HEK293 (cell line): ENCODE measurements around the gene S100PBP.

Source experiments
- CTCF ChIA-PET: fragments of 350-600 bp; formaldehyde crosslinking; extraction: SDS; loops from one replicate; lab custom pipeline; 2021; ENCODE audit warnings: antibody characterized with exemption; lab: Yijun Ruan, JAX
- POLR2A ChIA-PET: fragments of 300-600 bp; formaldehyde crosslinking; extraction: SDS; loops from one replicate; lab custom pipeline; 2020; ENCODE audit warnings: antibody characterized with exemption, inconsistent platforms; lab: Yijun Ruan, JAX
- H3K27ac ChIP-seq: fragments of 200-500 bp; sonication (Bioruptor generic); 2 replicates; pipeline ENCODE4 v1.5.1; 2014; ENCODE audit warnings: low read depth, low read length, control low read depth, inconsistent platforms; ENCODE audit errors: extremely low read depth
- H3K36me3 ChIP-seq, 2 experiments: fragments of 200-500 bp in 1 of 2; sonication (Bioruptor generic) in 1 of 2; 1 replicate in 1 of 2; 2 replicates in 1 of 2; pipeline ENCODE4 v1.5.1; 2014 to 2017; ENCODE audit warnings: inconsistent platforms in 2 of 2, low read length in 2 of 2; ENCODE audit not compliant: control insufficient read depth in 2 of 2, insufficient read depth in 1 of 2
- H3K4me1 ChIP-seq: fragments of 200-500 bp; sonication (Bioruptor generic); 2 replicates; pipeline ENCODE4 v1.5.1; 2014; ENCODE audit warnings: mild to moderate bottlenecking, low read length, inconsistent platforms; ENCODE audit not compliant: control insufficient read depth, insufficient read depth
- H3K4me3 ChIP-seq: 2 replicates; pipeline ENCODE4 v1.5.1; 2011; ENCODE audit warnings: low read depth, mild to moderate bottlenecking, control low read depth, low read length, moderate library complexity
- H3K9me3 ChIP-seq: fragments of 200-500 bp; sonication (Bioruptor generic); 2 replicates; pipeline ENCODE4 v1.5.1; 2014; ENCODE audit warnings: low read depth, low read length, inconsistent platforms; ENCODE audit not compliant: control insufficient read depth, insufficient read depth
- BCL11B ChIP-seq: fragments of 450-650 bp; formaldehyde crosslinking; IDR thresholded peaks from 2 replicates; pipeline ENCODE4 v1.5.1; 2016; ENCODE audit warnings: low read depth, missing biosample characterization, missing genetic modification characterization
- HOXC10 ChIP-seq: sonication (generic); formaldehyde crosslinking; IDR thresholded peaks from 2 replicates; pipeline ENCODE4 v1.8.1; 2023; ENCODE audit warnings: mild to moderate bottlenecking, missing genetic modification reagents
- OVOL3 ChIP-seq: fragments of 450-650 bp; formaldehyde crosslinking; IDR thresholded peaks from 2 replicates; pipeline ENCODE4 v1.5.1; 2016; ENCODE audit warnings: missing biosample characterization, missing genetic modification characterization
- SALL2 ChIP-seq: fragments of 450-650 bp; formaldehyde crosslinking; IDR thresholded peaks from 2 replicates; pipeline ENCODE4 v1.5.0; 2017; ENCODE audit warnings: missing biosample characterization, mild to moderate bottlenecking, missing genetic modification characterization, borderline replicate concordance
- ZBTB10 ChIP-seq: fragments of 450-650 bp; formaldehyde crosslinking; IDR thresholded peaks from 2 replicates; pipeline ENCODE4 v1.5.1; 2016; ENCODE audit warnings: missing biosample characterization, missing genetic modification characterization
- ZBTB21 ChIP-seq: fragments of 450-650 bp; formaldehyde crosslinking; IDR thresholded peaks from 2 replicates; pipeline ENCODE4 v1.5.1; 2017; ENCODE audit warnings: missing biosample characterization, missing genetic modification characterization
- ZBTB7A ChIP-seq: fragments of 450-650 bp; formaldehyde crosslinking; IDR thresholded peaks from 2 replicates; pipeline ENCODE4 v1.5.1; 2016; ENCODE audit warnings: low read depth, missing biosample characterization, missing genetic modification characterization
- ZFP37 ChIP-seq: fragments of 450-650 bp; formaldehyde crosslinking; IDR thresholded peaks from 2 replicates; pipeline ENCODE4 v1.5.1; 2016; ENCODE audit warnings: missing biosample characterization, missing genetic modification characterization
- ZFP69B ChIP-seq: fragments of 450-650 bp; formaldehyde crosslinking; IDR thresholded peaks from 2 replicates; pipeline ENCODE4 v1.5.1; 2016; ENCODE audit warnings: missing biosample characterization, missing genetic modification characterization
- ZNF155 ChIP-seq: fragments of 450-650 bp; formaldehyde crosslinking; IDR thresholded peaks from 2 replicates; pipeline ENCODE4 v1.5.1; 2016; ENCODE audit warnings: missing biosample characterization, missing genetic modification characterization
- ZNF2 ChIP-seq: fragments of 450-650 bp; formaldehyde crosslinking; IDR thresholded peaks from 2 replicates; pipeline ENCODE4 v1.5.1; 2016; ENCODE audit warnings: missing biosample characterization, missing genetic modification characterization
- ZNF280D ChIP-seq: fragments of 450-650 bp; formaldehyde crosslinking; IDR thresholded peaks from 2 replicates; pipeline ENCODE4 v1.5.1; 2016; ENCODE audit warnings: missing biosample characterization, missing genetic modification characterization
- ZNF37A ChIP-seq: fragments of 450-650 bp; IDR thresholded peaks from 2 replicates; pipeline ENCODE4 v1.5.1; 2018; ENCODE audit warnings: missing biosample characterization, missing genetic modification characterization
- ZNF391 ChIP-seq: fragments of 450-650 bp; formaldehyde crosslinking; IDR thresholded peaks from 2 replicates; pipeline ENCODE4 v1.5.1; 2016; ENCODE audit warnings: low read depth, missing biosample characterization, missing genetic modification characterization, borderline replicate concordance
- ZNF426 ChIP-seq: fragments of 450-650 bp; formaldehyde crosslinking; IDR thresholded peaks from 2 replicates; pipeline ENCODE4 v1.5.1; 2017; ENCODE audit warnings: missing biosample characterization, missing genetic modification characterization, mild to moderate bottlenecking, inconsistent platforms, moderate library complexity
- ZNF48 ChIP-seq: fragments of 450-650 bp; formaldehyde crosslinking; IDR thresholded peaks from 2 replicates; pipeline ENCODE4 v1.5.1; 2016; ENCODE audit warnings: missing biosample characterization, missing genetic modification characterization
- ZNF518A ChIP-seq: fragments of 450-650 bp; formaldehyde crosslinking; conservative IDR thresholded peaks from 2 replicates; pipeline ENCODE4 v1.5.1; 2016; ENCODE audit warnings: low read depth, missing biosample characterization, missing genetic modification characterization
- ZNF624 ChIP-seq: fragments of 450-650 bp; formaldehyde crosslinking; IDR thresholded peaks from 2 replicates; pipeline ENCODE4 v1.5.1; 2017; ENCODE audit warnings: missing biosample characterization, missing genetic modification characterization
- ZNF629 ChIP-seq: fragments of 450-650 bp; formaldehyde crosslinking; IDR thresholded peaks from 2 replicates; pipeline ENCODE4 v1.5.1; 2017; ENCODE audit warnings: missing biosample characterization, missing genetic modification characterization
- ZSCAN30 ChIP-seq: fragments of 450-650 bp; IDR thresholded peaks from 2 replicates; pipeline ENCODE4 v1.5.1; 2018; ENCODE audit warnings: missing biosample characterization, mild to moderate bottlenecking, missing genetic modification characterization, moderate library complexity
- TF ChIP-seq, protein P1 (sequence below): fragments of 450-650 bp; formaldehyde crosslinking; IDR thresholded peaks from 2 replicates; pipeline ENCODE4 v1.5.1; 2016; ENCODE audit warnings: missing biosample characterization, missing genetic modification characterization
- TF ChIP-seq, protein P2 (sequence below): fragments of 450-650 bp; formaldehyde crosslinking; optimal IDR thresholded peaks from 2 replicates; pipeline ENCODE3; 2016; ENCODE audit warnings: missing biosample characterization, mild to moderate bottlenecking, missing genetic modification characterization
- TF ChIP-seq, protein P3 (sequence below): fragments of 450-650 bp; IDR thresholded peaks from 2 replicates; pipeline ENCODE4 v1.5.1; 2018; ENCODE audit warnings: missing biosample characterization, missing genetic modification characterization

The S100PBP gene

DNA sequence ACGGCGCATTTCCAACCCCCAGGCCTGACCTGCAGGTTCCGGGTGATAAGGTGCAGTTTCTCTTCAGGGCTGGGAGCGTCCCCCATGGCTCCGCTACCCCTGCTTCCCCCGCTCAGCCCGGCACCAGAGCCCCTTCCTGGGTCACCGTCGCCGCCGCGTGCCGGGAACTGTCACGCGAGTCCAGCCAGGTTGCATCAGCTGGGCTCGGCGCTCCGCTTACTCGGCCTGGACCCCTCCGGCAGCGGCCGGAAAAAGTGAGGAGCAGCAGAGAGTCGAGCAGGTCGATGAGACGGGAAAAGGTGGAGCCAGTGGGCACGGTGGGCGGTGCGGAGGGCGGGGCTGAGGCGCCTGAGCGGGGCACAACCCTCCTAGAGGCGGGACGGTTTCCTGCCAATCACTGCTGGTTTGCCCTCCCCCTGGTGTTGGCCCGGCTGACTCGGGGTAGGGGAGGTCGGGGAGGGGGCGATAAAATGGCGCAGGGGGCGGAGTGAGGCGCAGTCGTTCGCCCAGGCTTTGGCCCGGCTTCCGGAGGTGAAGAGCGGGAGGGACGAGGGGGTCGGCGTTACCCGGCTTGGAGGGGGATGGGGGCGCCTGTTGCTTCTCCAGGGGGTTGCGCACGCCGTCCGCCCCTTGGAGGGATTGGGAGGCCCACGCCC, at the start of gene S100PBP, which contains the start of gene YARS1:
S100PBP (plus strand) TSS at position 495 of the 656 bp plus-strand sequence. CDS start 8,447 bp downstream, outside the sequence.
YARS1 (minus strand) TSS at position 200 of the 656 bp plus-strand sequence; CDS start at position 86, 114 bp downstream.
- Histone ChIP-seq H3K4me3 (peak within 1 kb of the TSS; percentile 99), H3K27ac (peak within 1 kb of the TSS; percentile 98), H3K9me3 (no peaks in the 10 kb centered on the region), H3K4me1 (no peaks in the 10 kb centered on the region), H3K36me3 (peaks cover 4 to 6% of the 10 kb centered on the region in 2 experiments; a peak in 2 of 3 replicates)
- ChIA-PET POLR2A (interaction anchor here (0.5 to 1.2 kb wide), 3 partner anchors 43 to 310 kb away, joined by 3 to 4 read pairs (median 3); no protein-coding TSS in a partner anchor), CTCF (interaction anchor here (2.1 kb wide), 1 partner anchor 55 kb away, joined by 8 read pairs; no protein-coding TSS in a partner anchor)
- TF ChIP-seq ZNF518A, result peak; percentile 86
- TF ChIP-seq SALL2, result no peak
- TF ChIP-seq ZNF280D, result peak; percentile 51; the same call in 1 of the 2 replicates
- TF ChIP-seq ZNF426 (tag by site-specific recombination), result no peak
- no peak for TF ChIP-seq HOXC10 (CRISPR knock-in tag)
- no peak for TF ChIP-seq ZNF48
- TF ChIP-seq, protein P1, sequence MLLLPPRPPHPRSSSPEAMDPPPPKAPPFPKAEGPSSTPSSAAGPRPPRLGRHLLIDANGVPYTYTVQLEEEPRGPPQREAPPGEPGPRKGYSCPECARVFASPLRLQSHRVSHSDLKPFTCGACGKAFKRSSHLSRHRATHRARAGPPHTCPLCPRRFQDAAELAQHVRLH (tag by site-specific recombination), result peak; percentile 93
- peak; percentile 90 for TF ChIP-seq ZSCAN30 (tag by site-specific recombination)
- peak; percentile 48; the same call in 1 of the 2 replicates for TF ChIP-seq ZBTB7A (tag by site-specific recombination)
- TF ChIP-seq OVOL3, result peak; percentile 81
- TF ChIP-seq ZBTB10 (tag by site-specific recombination), result peak; percentile 95
- TF ChIP-seq ZNF629, result peak; percentile 85
- no peak for TF ChIP-seq ZNF624 (tag by site-specific recombination)
- peak; percentile 93 for TF ChIP-seq BCL11B
- TF ChIP-seq, protein P2, sequence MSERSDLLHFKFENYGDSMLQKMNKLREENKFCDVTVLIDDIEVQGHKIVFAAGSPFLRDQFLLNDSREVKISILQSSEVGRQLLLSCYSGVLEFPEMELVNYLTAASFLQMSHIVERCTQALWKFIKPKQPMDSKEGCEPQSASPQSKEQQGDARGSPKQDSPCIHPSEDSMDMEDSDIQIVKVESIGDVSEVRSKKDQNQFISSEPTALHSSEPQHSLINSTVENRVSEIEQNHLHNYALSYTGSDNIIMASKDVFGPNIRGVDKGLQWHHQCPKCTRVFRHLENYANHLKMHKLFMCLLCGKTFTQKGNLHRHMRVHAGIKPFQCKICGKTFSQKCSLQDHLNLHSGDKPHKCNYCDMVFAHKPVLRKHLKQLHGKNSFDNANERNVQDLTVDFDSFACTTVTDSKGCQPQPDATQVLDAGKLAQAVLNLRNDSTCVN (tag by site-specific recombination), result peak; percentile 83
- TF ChIP-seq, protein P3, sequence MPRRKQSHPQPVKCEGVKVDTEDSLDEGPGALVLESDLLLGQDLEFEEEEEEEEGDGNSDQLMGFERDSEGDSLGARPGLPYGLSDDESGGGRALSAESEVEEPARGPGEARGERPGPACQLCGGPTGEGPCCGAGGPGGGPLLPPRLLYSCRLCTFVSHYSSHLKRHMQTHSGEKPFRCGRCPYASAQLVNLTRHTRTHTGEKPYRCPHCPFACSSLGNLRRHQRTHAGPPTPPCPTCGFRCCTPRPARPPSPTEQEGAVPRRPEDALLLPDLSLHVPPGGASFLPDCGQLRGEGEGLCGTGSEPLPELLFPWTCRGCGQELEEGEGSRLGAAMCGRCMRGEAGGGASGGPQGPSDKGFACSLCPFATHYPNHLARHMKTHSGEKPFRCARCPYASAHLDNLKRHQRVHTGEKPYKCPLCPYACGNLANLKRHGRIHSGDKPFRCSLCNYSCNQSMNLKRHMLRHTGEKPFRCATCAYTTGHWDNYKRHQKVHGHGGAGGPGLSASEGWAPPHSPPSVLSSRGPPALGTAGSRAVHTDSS (tag by site-specific recombination), result peak; percentile 52; the same call in 1 of the 2 replicates
- no peak; the same call in 1 of the 2 replicates for TF ChIP-seq ZFP37 (tag by site-specific recombination)
- TF ChIP-seq ZFP69B, result peak; percentile 89
- peak; percentile 88 for TF ChIP-seq ZNF2 (tag by site-specific recombination)
- peak; percentile 63 for TF ChIP-seq ZBTB21
- TF ChIP-seq ZNF391 (tag by site-specific recombination), result peak; percentile 99
- TF ChIP-seq ZNF37A, result no peak
- TF ChIP-seq ZNF155, result no peak
